ENCODE data around the gene FAM219A.

DNA sequence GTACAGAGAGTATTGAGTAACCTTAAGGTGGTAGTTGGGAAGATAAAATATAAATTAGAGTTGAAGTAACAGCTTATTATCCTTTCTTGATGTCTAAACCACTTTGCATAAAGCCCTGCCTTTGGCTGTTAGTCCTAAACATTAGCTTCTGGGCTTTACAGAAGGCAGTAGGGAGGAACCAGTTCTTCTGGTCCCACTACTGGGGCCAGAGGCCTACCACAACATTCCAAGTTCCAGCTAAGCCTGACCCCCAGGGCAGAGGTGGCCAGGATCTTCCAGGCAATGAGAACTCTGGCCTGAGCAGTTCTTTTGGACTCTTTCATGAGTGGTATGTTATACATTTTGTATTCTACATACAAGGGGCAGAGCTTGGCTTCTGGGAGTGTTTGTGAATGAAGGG is 26.3 kb upstream of the FAM219A start:
- TF ChIP-seq POLR2A (IDR thresholded peaks at IDR 0.05), result no peak
- no peak for TF ChIP-seq CTCF (IDR thresholded peaks at IDR 0.05)

All from testis (tissue), 2 donors.